HG03025 (cell line): ENCODE data around the gene RPAP3.
"Not testable (repeated sequence)": the region's sequence is repeated elsewhere in the genome, so short reads cannot be mapped to it uniquely, and the experiment has no call there.

Experiments used
- ATAC-seq: cut with Tn5 transposase; IDR thresholded peaks from one replicate; pipeline ENCODE4 v1.9.1; 2021; ENCODE audit warnings: mild to moderate bottlenecking, moderate library complexity; ENCODE audit not compliant: unreplicated experiment, low FRiP score

RPAP3 gene

DNA sequence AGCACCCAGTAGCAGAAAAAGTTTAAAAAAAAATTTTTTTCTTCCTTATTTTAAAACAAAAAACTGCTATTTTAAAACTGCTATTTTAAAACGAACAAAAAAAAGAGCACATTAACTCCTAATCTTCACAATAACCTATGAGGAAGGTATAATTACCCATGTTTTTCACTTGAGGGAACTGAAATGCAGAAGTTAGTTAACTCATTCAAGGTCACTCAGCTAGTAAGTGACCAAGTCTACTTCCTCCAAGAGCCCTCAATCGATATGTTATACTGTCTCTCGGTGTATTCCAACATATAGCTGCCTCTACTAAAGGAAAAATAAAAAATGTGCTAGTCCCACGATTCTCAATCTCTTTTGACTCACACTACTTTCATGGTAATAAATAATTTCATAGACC is 7.8 kb downstream of the RPAP3 start:
- ATAC-seq = no peak

DNA sequence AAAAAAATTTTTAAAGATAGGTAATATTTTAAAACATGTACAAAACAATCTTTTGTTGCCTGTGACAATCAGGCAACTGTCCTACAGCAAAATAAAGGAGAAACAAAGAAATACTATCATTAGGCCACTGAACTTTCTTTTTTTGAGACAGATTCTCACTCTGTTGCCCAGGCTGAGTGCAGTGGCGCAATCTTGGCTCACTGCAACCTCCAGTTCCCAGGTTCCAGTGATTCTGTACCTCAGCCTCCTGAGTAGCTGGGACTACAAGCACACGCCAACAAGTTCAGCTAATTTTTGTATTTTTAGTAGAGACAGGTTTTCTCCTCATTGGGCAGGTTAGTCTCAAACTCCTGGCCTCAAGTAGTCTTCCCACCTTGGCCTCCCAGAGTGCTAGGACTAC is 16.6 kb downstream of the RPAP3 start:
- ATAC-seq = no peak

DNA sequence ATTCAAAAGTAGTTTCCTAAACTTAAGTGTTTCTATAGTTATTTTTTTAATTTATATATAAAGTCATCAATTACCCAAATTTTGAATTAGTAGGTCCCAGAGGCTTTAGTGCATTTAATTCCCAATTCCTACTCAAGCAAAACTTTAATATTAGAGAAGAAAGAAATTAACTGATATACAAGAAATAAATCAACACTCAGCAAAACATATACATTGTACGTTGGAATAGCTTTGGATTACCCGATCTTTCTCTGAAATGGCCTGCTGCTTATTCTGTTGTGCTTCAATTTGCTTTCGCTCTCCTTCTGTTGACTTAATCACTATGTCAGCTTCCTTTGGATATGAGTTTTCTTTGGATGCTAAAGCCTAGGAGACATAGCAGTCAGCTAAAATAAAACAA is 18.2 kb downstream of the RPAP3 start:
- ATAC-seq = no peak

DNA sequence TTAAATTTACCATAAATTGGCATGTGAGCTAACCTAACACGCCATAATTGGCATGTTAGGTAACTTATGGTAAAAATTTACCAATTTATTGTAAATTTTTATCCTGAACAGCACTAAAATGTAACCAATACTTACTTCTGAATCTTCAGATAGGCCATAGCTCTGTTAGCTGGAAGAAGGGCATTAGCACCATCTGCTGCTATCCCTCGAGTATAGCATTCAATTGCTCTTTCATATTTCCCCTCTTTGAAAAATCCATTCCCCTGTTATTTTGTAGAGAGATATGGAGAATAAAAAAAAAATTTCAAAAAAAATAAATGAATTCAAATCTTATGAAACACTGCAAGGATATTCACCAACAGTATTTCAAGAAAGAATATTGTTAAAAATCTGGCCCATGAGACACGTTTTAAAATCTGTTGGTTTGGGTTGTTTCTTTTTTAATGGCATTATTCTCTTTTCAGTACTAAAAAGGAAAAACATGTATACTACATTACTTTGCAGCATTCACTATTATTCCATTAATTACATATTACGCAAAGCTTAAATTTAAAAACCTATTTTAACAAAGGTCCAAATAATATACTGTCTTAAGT is 19.1 kb downstream of the RPAP3 start:
- no peak for ATAC-seq

DNA sequence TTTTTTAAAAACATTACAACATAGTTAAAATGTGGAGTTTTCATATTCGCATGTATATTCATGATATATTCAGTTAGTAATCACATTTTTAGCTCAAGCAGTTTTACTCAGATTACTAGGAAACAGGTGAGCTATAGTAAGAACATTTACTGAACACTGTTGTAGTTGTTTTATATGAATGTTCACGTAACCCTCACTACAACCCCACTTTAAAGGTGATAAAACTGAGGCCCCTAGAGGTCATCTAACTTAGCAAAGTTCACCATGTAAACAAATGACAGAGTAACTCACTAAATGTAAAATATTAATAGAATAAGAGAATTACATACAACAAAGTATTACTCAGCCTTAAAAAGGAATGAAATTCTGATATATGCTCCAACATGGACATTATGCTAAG is 26.0 kb downstream of the RPAP3 start:
- ATAC-seq = no peak

DNA sequence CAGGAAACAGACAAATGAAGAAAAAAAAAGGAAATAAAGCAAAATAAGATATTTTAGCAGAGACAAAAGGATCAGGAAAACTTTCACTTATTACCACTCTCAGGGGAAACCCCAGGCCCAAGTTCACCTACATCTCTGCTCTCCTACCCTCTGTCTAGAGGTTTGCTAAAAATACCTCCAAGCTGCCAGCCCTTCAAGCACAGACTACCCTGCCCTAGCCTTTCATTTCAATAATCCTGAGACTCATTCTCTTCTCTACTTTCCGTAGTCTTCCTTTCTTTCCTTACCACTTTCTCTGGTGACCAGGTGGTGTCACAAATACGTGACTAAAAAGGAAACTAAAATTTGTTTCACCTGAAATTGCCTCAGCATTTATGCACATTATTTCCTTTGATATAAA is 33.8 kb downstream of the RPAP3 start:
- no peak for ATAC-seq

DNA sequence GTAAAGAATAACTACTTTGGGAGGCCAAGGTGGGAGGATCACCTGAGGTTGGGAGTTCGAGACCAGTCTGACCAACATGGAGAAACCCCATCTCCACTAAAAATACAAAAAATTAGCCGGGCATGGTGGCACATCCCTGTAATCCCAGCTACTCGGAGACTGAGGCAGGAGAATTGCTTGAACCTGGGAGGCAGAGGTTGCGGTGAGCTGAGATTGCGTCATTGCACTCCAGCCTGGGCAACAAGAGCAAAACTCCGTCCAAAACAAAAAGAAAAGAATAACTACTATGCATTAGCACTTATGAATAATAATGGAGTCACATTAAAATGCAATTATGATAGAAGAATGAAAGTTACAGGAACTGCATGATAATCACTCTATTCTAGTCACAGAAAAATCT is 37.9 kb downstream of the RPAP3 start:
- not testable (repeated sequence) for ATAC-seq

DNA sequence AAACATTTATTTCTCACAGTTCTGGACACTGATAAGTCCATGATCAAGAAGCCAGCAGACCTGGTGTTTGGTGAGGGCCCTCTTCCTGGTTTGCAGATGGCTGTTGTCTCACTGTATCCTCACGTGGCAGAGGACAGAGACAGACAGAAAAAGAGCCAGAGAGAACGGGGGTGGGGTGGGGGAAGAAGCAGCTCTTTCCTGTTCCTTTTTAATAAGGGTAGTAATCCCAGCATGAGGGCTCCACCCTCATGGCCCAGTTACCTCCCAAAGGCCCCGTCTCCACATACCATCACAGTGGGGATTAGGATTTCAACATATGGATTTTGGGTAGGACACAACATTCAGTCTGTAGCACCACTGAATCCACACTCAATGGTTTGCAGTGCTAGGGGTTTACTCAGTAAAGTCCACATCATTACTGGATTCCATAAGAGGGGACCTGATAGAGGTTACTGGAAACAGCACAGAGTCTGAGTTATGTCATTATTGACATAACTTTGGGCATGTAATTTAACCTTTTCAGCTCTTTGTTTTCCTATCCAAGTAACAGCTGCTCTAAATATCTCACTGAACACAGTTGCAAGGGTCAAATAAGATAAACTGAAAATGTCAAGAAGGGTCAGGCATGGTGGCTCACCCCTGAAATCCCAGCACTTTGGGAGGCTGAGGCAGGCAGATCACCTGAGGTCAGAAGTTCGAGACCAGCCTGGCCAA is 53.2 kb downstream of the RPAP3 start:
- ATAC-seq = no peak

DNA sequence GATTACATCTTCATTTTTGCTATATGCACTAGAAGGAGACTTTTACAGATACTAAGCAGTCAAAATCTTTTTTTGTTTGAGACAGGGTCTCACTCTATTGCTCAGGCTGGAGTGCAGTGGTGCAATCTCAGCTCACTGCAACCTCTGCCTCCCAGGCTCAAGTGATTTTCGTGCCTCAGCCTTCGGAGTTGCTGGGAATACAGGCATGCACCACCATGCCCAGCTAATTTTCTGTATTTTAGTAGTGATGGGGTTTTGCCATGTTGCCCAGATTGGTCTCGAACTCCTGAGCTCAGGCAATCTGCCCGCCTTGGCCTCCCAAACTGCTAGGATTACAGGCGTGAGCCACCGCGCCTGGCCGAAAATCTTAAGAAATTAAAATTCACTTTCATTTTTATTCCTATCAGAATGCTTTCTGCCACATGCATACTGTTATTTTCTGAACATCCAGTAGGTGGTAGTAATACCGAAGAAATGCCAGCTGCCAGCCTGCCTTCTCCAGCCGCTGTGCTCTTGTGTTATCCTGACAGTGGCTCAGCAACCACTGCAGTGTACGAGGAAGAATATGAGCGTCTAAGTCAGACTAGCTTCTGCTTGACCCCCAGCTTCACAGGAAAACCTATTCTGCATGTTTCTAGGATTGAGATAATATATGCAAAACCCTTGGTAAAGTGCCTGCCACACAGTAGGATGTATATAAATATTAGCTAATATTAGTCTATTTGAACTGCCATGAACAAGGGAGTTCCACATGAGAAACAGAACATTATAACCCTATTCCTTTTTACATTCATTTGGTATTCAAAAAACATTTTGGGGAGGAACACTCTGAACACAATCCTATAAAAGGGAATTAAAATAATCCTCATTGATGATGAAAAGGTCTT is 54.2 kb downstream of the RPAP3 start:
- peak; percentile 59 for ATAC-seq

DNA sequence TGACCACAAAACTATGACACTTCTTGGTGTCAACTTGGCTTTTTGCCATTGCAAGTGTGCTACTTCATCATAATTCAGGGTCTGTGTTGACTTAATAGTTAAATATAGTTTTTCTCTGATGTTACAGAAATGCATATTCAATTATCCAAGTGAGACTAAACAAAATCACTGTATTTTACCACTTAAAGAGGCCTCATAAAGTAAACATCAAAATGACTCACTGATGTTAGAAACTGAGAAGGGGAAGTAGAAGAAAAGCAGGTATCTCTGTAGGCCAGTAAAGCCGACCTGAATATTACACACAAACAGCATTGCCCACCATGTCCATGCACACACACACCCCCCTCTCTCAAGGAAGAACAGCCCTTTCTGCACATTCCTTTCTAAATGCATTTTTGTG is 55.4 kb downstream of the RPAP3 start:
- ATAC-seq = peak; percentile 46

DNA sequence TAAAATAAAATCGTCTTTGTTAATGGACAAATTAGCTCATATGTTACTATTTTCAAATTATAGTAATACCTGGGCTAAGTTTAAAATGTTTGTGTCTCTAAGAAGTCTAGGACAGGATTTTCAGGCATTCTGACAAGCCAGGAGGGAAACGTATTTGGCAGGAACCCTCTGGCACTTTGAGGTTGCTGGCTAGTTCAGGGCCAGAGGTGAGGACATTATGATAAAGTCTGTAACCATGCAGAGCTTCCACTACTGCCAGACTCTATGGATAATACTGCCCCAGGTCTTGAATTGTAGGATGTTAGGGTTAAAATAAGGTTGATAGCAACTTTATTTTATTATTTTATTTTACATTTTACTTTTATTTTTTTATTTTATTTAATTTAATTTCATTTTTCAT is 56.4 kb downstream of the RPAP3 start:
- no peak for ATAC-seq

DNA sequence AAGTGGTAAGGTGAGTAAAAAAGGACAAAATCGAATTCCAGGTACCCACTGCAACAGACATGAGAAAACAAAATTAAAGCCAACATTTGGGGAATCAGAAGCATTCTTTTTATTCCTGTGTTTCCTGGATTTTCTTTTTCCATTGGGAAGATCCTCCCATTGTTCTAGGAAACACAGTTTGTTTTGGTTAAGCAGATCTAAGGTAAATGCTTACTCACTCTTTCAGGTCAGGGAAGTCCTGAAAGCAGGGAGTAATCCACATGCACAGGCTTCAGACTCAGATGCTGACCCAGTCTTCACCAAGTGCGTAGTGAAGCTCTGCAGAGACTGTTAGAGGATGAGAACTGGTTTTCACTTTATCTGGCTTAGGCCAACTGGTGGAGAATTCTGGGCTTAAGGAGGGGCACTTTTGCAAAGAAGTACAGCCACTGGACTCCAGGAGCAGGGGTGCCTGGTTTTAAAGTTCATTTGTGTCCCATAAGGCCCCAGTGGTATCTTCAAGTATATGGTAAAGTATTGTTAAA is 57.7 kb downstream of the RPAP3 start:
- ATAC-seq = no peak

DNA sequence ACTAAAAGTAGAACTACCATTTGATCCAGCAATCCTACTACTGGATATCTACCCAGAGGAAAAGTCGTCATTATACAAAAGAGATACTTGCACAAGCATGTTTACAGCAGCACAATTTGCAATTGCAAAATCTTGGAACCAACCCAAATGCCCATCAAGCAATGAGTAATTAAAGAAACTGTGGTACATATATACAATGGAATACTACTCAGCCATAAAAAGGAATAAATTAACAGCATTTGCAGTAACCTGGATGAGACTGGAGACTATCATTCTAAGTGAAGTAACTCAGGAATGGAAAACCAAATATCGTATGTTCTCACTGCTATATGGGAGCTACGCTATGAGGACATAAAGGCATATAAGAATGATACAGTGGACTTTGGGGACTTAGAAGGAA is 63.5 kb downstream of the RPAP3 start:
- not testable (repeated sequence) for ATAC-seq

DNA sequence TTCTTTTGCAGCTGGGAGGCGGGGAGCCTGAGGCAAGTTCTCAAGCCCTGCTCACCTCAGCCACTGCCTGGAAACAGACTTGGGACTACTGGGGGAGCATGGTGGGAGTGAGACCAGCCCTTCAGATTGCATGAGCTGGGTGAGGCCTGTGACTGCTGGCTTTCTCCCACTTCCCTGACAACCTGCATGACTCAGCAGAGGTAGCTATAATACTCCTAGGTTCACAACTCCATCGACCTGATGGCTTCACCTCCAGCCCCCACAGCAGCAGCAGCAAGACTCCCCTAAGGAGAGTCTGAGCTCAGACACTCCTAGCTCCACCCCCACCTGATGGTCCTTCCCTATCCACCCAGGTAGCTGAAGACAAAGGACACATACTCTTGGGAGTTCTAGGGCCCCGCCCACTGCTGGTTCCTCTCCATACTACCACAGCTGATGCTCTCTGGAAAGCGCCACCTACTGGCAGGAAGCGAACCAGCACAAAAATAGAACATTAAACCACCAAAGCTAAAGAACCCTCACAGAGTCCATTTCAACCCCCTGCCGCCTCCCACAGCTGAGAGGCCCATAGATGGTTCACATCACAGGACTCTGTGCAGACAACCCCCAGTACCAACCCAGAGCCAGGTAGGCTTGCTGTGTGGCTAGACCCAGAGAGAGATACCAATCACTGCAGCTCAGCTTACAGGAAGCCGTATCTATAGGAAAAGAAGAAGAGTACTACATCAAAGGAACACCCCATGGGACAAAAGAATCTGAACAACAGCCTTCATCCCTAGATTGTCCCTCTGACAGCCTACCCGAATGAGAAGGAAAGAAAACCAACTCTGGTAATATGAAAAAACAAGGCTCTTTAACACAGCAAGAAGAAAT is 68.7 kb downstream of the RPAP3 start:
- ATAC-seq = no peak

DNA sequence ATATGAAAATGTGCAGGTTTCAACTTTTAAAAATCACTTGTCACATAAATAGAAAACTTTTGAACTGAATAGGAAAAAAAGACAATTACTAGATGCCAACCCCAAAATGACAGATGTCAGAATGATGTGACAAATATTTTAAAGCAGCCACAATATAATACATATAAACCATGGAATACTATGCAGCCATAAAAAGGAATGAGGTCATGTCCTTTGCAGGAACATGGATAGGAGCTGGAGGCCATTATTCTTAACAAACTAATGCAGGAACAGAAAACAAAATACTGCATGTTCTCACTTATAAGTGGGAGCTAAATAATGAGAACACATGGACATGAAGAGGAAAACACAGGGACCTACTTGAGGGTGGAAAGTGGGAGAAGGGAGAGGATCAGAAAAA is 70.1 kb downstream of the RPAP3 start:
- not testable (repeated sequence) for ATAC-seq

DNA sequence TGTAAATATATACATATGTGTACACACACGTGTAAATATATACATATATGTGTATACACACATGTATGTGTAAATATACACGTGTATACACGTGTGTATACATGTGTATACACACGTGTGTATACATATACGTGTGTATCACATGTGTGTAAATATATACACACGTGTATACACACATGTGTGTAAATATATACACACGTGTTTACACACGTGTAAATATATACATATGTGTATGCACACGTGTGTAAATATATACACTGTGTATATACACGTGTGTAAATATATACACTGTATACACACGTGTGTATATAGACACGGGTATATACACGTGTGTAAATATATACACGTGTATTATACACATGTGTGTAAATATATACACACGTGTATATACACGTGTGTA is 71.7 kb downstream of the RPAP3 start:
- ATAC-seq = no peak

DNA sequence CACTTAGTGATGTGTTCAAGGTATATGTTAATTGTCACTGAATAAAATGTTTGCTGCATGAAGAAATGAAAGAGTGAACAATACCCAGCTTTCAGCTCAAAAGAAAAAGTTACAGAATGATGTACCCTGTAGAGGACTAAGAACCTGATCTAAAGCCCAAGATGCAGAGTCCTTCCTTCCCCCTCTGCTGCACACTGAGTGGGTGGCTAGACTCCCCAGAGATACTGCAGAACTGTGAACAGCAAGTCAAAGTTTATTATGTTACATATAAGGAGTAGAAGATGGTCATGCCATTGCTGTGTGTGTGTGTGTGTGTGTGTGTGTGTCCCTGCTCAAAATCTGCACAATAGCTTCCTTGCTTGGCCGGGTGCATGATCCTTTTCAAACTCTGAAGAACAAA is 83.9 kb downstream of the RPAP3 start:
- ATAC-seq = no peak

DNA sequence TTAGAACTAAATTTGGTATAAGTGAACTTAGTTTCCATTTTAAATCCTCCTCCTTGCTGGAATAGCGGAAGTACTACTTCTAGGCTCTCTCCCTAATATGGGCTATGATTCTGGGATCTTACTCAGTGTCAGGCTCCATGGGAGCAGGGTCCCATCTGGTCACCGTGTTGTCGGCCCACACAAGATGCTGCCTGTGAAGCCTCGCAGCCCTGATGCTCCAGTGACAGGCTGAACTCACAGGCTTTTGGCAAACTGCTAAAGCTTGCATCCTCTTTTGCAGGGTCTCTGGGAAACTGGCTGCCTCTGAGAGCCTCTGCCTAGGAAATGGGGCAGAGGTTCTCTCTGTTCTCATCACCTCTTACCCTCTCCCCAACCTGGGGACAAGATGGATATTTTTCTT is 88.4 kb downstream of the RPAP3 start:
- ATAC-seq = no peak

DNA sequence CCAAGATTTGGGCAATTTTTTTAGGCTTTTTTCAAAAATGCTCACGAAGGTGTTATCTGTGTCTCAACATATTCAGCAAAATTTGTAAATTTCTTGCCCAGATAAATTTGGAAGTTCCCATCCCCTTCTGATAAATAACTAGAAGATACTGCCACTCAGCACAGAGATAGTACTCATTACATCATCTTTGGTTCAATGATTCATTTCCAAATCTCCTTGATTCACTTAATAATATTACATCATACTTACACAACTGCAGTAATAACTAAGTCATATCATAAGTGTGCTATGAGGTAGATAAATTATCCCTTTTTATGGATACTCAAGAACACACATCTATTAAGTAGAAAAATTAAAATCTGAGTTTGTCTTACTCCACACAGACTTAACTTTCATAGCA is 89.4 kb downstream of the RPAP3 start:
- no peak for ATAC-seq

DNA sequence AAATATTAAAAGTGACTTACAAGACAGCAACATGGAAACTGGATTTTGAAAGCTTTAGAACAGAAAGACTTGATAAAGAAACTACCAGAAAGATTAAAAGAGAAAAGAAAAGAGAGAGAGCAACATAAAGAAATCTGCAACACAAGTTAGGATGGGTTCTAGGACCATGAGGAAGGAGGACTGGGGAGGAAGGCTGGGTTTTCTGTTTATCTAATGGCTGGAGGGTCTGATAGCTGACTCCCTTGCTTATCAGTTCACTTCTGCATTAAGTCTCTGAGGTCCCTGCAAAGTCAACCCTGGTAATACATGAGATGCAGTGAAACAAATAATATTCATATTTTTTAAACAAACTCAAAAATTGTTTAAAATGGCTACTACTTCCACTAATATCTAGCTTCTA is 90.1 kb downstream of the RPAP3 start:
- ATAC-seq = no peak
